VCaP (cell line): ENCODE measurements around the gene RND1.
"Not testable (repeated sequence)": the region's sequence is repeated elsewhere in the genome, so short reads cannot be mapped to it uniquely, and the experiment has no call there.

Experiments used
- H3K27ac ChIP-seq: fragments of 450-650 bp; 2 replicates; pipeline ENCODE4 v1.5.1; 2017
- CTCF ChIP-seq: fragments of 450-650 bp; conservative IDR thresholded peaks from 2 replicates; pipeline ENCODE4 v1.5.1; 2017; ENCODE audit warnings: mild to moderate bottlenecking, moderate library complexity

Gene RND1

DNA sequence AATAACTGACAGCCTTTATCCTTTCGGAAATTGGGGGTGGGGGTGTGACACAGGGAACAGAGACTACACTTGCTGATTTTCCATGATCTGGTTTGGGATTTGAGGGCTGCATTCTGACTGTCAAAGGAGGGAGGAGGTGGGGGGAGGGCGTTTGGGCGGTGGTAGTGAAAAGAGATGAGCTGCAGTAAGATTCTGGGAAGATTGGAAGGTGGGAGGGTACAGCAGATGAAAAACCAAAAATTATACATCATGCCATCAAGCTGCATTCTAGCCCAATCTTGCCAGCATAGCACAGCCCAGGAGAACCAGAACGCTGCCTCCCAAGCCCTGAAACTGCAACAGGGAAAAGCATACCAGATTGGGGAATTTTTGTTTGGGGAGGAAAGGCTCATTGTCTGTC, 2.4 kb downstream of the RND1 start:
- H3K27ac ChIP-seq: no peak overlapping the region
- TF ChIP-seq CTCF: no peak

DNA sequence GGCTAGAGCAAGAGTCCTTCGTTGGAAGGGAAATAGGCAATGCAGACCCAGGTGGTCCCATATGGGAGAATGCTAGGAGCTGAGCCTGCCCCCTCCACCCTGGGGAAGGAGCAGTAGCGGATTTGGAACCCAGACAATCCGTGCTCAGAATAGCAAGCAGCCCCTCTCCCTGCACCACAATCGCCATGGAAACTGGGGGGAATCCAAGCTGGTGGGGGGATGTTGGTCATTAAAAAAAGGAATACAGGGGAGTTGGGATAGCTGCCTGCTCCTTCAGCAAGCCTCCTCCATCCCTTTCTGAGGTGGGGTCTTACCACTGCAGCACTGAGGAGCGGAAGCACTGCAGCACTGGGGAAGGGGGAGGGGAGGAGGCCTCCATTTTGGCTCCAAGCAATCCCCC, 2.9 kb downstream of the RND1 start:
- no peak for TF ChIP-seq CTCF

DNA sequence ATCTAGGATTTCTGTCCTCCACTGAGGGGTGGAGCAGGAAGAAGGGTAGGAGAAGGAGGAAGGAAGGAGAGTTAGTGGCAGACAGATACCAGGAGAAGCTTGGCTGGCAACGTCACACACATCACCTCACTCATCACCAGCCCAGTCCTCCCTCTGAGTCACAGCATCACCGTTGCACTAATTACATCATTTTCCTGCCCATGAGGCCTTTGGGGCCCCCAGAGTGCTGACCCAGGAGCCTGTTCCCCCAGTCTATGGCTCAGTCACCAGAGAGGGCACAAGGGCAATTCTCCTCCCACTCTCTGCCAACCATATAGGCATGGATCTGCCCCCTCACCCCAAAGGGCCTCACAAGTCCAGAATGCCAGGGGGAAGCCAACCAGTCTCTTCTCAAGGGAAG, 4.6 kb downstream of the RND1 start:
- H3K27ac ChIP-seq: no peak overlapping the region
- no peak for TF ChIP-seq CTCF

More for the DNA sequence above, 2.9 kb downstream of the RND1 start:
- H3K27ac ChIP-seq: no peak overlapping the region

- not testable (repeated sequence) for H3K27ac ChIP-seq
These were observed 5.4 kb downstream of the RND1 start for GRCh38 chr12:48860236-48860635.

GRCh38 chr12:48859607-48860006, 6.1 kb downstream of the RND1 start:
- no peak for TF ChIP-seq CTCF

GRCh38 chr12:48858043-48858442, 7.6 kb downstream of the RND1 start:
- no peak overlapping the region for H3K27ac ChIP-seq
- no peak for TF ChIP-seq CTCF

More at GRCh38 chr12:48859607-48860006, 6.1 kb downstream of the RND1 start:
- H3K27ac ChIP-seq: no peak overlapping the region

DNA sequence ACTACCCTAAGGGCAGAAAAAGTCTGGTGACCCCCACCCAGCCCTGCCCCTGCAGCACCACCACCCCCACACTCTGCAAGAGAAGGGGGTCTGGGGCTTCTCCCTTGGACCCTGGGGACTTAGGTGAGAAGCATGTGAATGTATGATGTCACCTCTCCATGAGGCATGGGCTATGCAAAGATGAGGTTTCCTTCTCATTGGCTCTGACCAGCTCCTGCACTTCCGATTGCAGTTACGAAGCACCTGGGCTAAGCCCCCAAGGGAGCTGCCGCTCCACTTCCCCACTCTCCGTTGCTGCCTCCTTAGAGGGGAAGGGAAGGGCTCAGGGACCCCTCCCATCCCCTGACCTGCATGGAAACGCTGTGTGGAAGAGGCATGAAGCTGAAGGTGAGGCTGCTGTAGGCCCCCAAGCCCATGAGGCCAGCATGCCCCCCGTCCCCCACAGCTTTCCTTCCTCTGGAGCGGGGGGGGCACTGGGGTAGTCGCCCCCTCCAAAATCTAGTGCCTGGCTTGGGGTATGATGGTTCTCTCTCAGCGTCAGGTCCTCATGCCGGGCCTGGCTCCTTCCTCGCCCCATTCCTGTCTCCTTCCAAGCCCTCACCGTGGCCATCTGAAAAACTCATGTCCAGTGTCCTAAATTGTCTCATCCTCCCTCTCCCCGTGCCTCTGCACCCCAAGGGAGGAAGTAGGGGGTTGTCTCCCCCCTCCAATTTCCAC, 8.2 kb downstream of the RND1 start:
- TF ChIP-seq CTCF: no peak
- no peak overlapping the region for H3K27ac ChIP-seq

DNA sequence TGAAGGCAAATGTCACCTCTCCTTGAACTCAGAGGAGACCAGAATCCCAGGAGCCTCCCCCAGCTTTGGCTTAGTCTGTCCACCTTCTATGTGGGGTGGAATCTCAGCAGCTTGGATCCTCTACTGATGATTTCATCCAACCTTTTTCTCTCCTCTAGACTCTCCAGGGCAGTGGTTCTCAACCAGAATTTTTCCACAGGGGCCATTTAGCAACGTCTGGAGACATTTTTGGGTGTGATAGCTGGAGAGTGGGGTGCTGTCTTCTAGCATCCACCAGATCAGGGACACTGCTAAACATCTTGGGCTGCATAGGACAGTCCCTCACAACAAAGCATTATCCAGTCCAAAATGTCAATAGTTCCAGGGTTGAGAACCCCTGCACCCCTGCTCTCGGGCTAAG, 9.3 kb downstream of the RND1 start:
- no peak for TF ChIP-seq CTCF

GRCh38 chr12:48854932-48855331, 10.7 kb downstream of the RND1 start:
- H3K27ac ChIP-seq: not testable (repeated sequence)

More for the DNA sequence above, 9.3 kb downstream of the RND1 start:
- H3K27ac ChIP-seq: no peak overlapping the region
